ENCODE data around the gene SLC46A2.

SLC46A2 gene

GRCh38 chr9:112884721-112885120 lies 6.0 kb downstream of the SLC46A2 start:
- no peak for DNase-seq

GRCh38 chr9:112884101-112884500 lies 6.6 kb downstream of the SLC46A2 start:
- no peak for DNase-seq

- DNase-seq = no peak
Observed at GRCh38 chr9:112881331-112881730, 9.3 kb downstream of the SLC46A2 start.

- no peak for DNase-seq
Observed at GRCh38 chr9:112880650-112881049, 10.0 kb downstream of the SLC46A2 start.

- DNase-seq = no peak
Observed at GRCh38 chr9:112878752-112879151, 11.9 kb downstream of the SLC46A2 start.

GRCh38 chr9:112873773-112874405 lies 16.8 kb downstream of the SLC46A2 start:
- DNase-seq = no peak

GRCh38 chr9:112872019-112872418 lies 18.7 kb downstream of the SLC46A2 start:
- DNase-seq = no peak

- DNase-seq = no peak
Observed at GRCh38 chr9:112870556-112870955, 20.1 kb downstream of the SLC46A2 start.

- no peak for DNase-seq
Observed at GRCh38 chr9:112869917-112870316, 20.8 kb downstream of the SLC46A2 start.

GRCh38 chr9:112869041-112869529 lies 21.6 kb downstream of the SLC46A2 start:
- no peak for DNase-seq

- DNase-seq = no peak
Observed at GRCh38 chr9:112868461-112868860, 22.2 kb downstream of the SLC46A2 start.

GRCh38 chr9:112867275-112867991 lies 23.2 kb downstream of the SLC46A2 start:
- DNase-seq = no peak

GRCh38 chr9:112866662-112867274 lies 23.9 kb downstream of the SLC46A2 start:
- DNase-seq = no peak

- DNase-seq = no peak
Observed at GRCh38 chr9:112864982-112865381, 25.7 kb downstream of the SLC46A2 start.

- DNase-seq = no peak
Observed at GRCh38 chr9:112864403-112864802, 26.3 kb downstream of the SLC46A2 start.

GRCh38 chr9:112863746-112864145 lies 26.9 kb downstream of the SLC46A2 start:
- DNase-seq = no peak

- DNase-seq = no peak
Observed at GRCh38 chr9:112863214-112863613, 27.5 kb downstream of the SLC46A2 start.

GRCh38 chr9:112861638-112862555 lies 28.8 kb downstream of the SLC46A2 start:
- DNase-seq = no peak

GRCh38 chr9:112861155-112861554 lies 29.5 kb downstream of the SLC46A2 start:
- no peak for DNase-seq

GRCh38 chr9:112860451-112860850 lies 30.2 kb downstream of the SLC46A2 start:
- no peak for DNase-seq

- no peak for DNase-seq
Observed at GRCh38 chr9:112858625-112859147, 32.0 kb downstream of the SLC46A2 start.

- DNase-seq = no peak
Observed at GRCh38 chr9:112858005-112858404, 32.7 kb downstream of the SLC46A2 start.

GRCh38 chr9:112856843-112857242 lies 33.8 kb downstream of the SLC46A2 start:
- no peak for DNase-seq
